ENCODE measurements around the gene CNN2. TPM values are rescaled to one million over a fixed set of nuclear protein-coding genes. Genes with fewer than 3 reads are reported as not detected.

Gene CNN2
- total RNA-seq, 1 donor from 2014 or later, result 76.1 TPM

- no peak for DNase-seq (ENCODE audit: extremely low spot score in 2 of 2)
- Histone ChIP-seq H3K27me3 (no peaks in the 10 kb centered on the region), H3K9me3 (no peaks in the 10 kb centered on the region), H3K36me3 (no peaks in the 10 kb centered on the region), H3K4me1 (no peaks in the 10 kb centered on the region), H3K27ac (no peak overlapping the region), H3K4me3 (no peak overlapping the region)
- TF ChIP-seq CTCF (IDR thresholded peaks at IDR 0.05) (no peak), POLR2A (IDR thresholded peaks at IDR 0.05) (no peak), POLR2AphosphoS5 (IDR thresholded peaks at IDR 0.05; ENCODE audit: insufficient read depth in 1 of 2, low read depth in 1 of 2) (no peak)
- intact Hi-C loops (cut with DNase I), result no loop called here
Measured at GRCh38 chr19:1050989-1051788, 24.8 kb downstream of the CNN2 start.

- TF ChIP-seq POLR2AphosphoS5 (IDR thresholded peaks at IDR 0.05; ENCODE audit: insufficient read depth in 1 of 2, low read depth in 1 of 2) (no peak), POLR2A (IDR thresholded peaks at IDR 0.05) (no peak), CTCF (IDR thresholded peaks at IDR 0.05) (no peak)
- Histone ChIP-seq H3K36me3 (no peaks in the 10 kb centered on the region), H3K27ac (no peak overlapping the region), H3K4me1 (no peaks in the 10 kb centered on the region), H3K4me3 (no peak overlapping the region), H3K27me3 (no peaks in the 10 kb centered on the region), H3K9me3 (peaks cover 4% of the 10 kb centered on the region)
- DNase-seq (ENCODE audit: extremely low spot score in 2 of 2), result no peak
- intact Hi-C loops (cut with DNase I), result no loop called here
Measured at GRCh38 chr19:1051791-1052190, 25.4 kb downstream of the CNN2 start.

GRCh38 chr19:1052349-1052975, 26.1 kb downstream of the CNN2 start:
- H3K4me3 ChIP-seq, result no peak overlapping the region
- H3K27ac ChIP-seq, result no peak overlapping the region
- TF ChIP-seq POLR2A (IDR thresholded peaks at IDR 0.05) (no peak), POLR2AphosphoS5 (IDR thresholded peaks at IDR 0.05; ENCODE audit: insufficient read depth in 1 of 2, low read depth in 1 of 2) (no peak), CTCF (IDR thresholded peaks at IDR 0.05) (no peak)
- peaks cover 10% of the 10 kb centered on the region for H3K9me3 ChIP-seq
- H3K4me1 ChIP-seq, result no peaks in the 10 kb centered on the region
- DNase-seq (ENCODE audit: extremely low spot score in 2 of 2), result no peak
- intact Hi-C loops (cut with DNase I), result no loop called here
- H3K36me3 ChIP-seq, result no peaks in the 10 kb centered on the region
- H3K27me3 ChIP-seq, result no peaks in the 10 kb centered on the region

GRCh38 chr19:1053176-1054101, 27.0 kb downstream of the CNN2 start:
- intact Hi-C loops (cut with DNase I), result no loop called here
- DNase-seq (ENCODE audit: extremely low spot score in 2 of 2), result no peak
- Histone ChIP-seq H3K4me1 (no peaks in the 10 kb centered on the region), H3K36me3 (peaks cover 0 to under 1% of the 10 kb centered on the region in 2 donors), H3K27ac (no peak overlapping the region), H3K9me3 (peaks cover 20% of the 10 kb centered on the region), H3K4me3 (no peak overlapping the region), H3K27me3 (no peaks in the 10 kb centered on the region)
- TF ChIP-seq POLR2A (IDR thresholded peaks at IDR 0.05) (no peak), POLR2AphosphoS5 (IDR thresholded peaks at IDR 0.05; ENCODE audit: insufficient read depth in 1 of 2, low read depth in 1 of 2) (no peak), CTCF (IDR thresholded peaks at IDR 0.05) (no peak)

Data from vagina (tissue), 2 donors.